Measurements from ENCODE around the gene TPO. TPM values are rescaled to one million over a fixed set of nuclear protein-coding genes. Genes with fewer than 3 reads are reported as not detected.

The TPO gene
- total RNA-seq, 2 donors from 2014 or later = 0.08 TPM; not detected in 1

- no peaks in the 10 kb centered on the region for H3K36me3 Mint-ChIP-seq (ENCODE audit: low read depth)
- H3K4me3 Mint-ChIP-seq = no peak overlapping the region
- no peak overlapping the region for H3K27ac Mint-ChIP-seq
- no peaks in the 10 kb centered on the region for H3K4me1 Mint-ChIP-seq
- no peak for ATAC-seq (replicated peaks)
- no peaks in the 10 kb centered on the region for H3K9me3 Mint-ChIP-seq
- peaks cover 4% of the 10 kb centered on the region for H3K27me3 Mint-ChIP-seq
Observed at GRCh38 chr2:1448009-1448408, 34.7 kb downstream of the TPO start.

- Mint-ChIP-seq H3K36me3 (ENCODE audit: low read depth) (no peaks in the 10 kb centered on the region), H3K4me3 (no peak overlapping the region), H3K9me3 (no peaks in the 10 kb centered on the region), H3K27ac (no peak overlapping the region), H3K27me3 (peaks cover 4% of the 10 kb centered on the region), H3K4me1 (no peaks in the 10 kb centered on the region)
- no peak for ATAC-seq (replicated peaks)
Observed at GRCh38 chr2:1450915-1451314, 37.7 kb downstream of the TPO start.

GRCh38 chr2:1451422-1451821 is 38.2 kb downstream of the TPO start:
- Mint-ChIP-seq H3K36me3 (ENCODE audit: low read depth) (no peaks in the 10 kb centered on the region), H3K27me3 (peaks cover 4% of the 10 kb centered on the region), H3K27ac (no peak overlapping the region), H3K9me3 (no peaks in the 10 kb centered on the region), H3K4me1 (no peaks in the 10 kb centered on the region), H3K4me3 (no peak overlapping the region)
- ATAC-seq (replicated peaks) = no peak

GRCh38 chr2:1453561-1453960 is 40.3 kb downstream of the TPO start:
- Mint-ChIP-seq H3K4me1 (no peaks in the 10 kb centered on the region), H3K9me3 (no peaks in the 10 kb centered on the region), H3K36me3 (ENCODE audit: low read depth) (no peaks in the 10 kb centered on the region), H3K27ac (no peak overlapping the region), H3K27me3 (peaks cover 4% of the 10 kb centered on the region), H3K4me3 (no peak overlapping the region)
- ATAC-seq (replicated peaks) = no peak

- H3K4me1 Mint-ChIP-seq = no peaks in the 10 kb centered on the region
- H3K27ac Mint-ChIP-seq = no peak overlapping the region
- no peaks in the 10 kb centered on the region for H3K36me3 Mint-ChIP-seq (ENCODE audit: low read depth)
Observed at GRCh38 chr2:1454346-1454745, 41.1 kb downstream of the TPO start.

GRCh38 chr2:1455466-1455865 is 42.2 kb downstream of the TPO start:
- Mint-ChIP-seq H3K27ac (no peak overlapping the region), H3K27me3 (peaks cover 4% of the 10 kb centered on the region), H3K4me3 (no peak overlapping the region), H3K9me3 (no peaks in the 10 kb centered on the region), H3K4me1 (no peaks in the 10 kb centered on the region), H3K36me3 (ENCODE audit: low read depth) (no peaks in the 10 kb centered on the region)
- no peak for ATAC-seq (replicated peaks)

More at GRCh38 chr2:1454346-1454745, 41.1 kb downstream of the TPO start:
- Mint-ChIP-seq H3K9me3 (no peaks in the 10 kb centered on the region), H3K27me3 (peaks cover 4% of the 10 kb centered on the region), H3K4me3 (no peak overlapping the region)
- ATAC-seq (replicated peaks) = no peak

GRCh38 chr2:1458432-1458831 is 45.2 kb downstream of the TPO start:
- no peak overlapping the region for H3K4me3 Mint-ChIP-seq
- ATAC-seq (replicated peaks) = no peak
- H3K9me3 Mint-ChIP-seq = no peaks in the 10 kb centered on the region
- H3K36me3 Mint-ChIP-seq (ENCODE audit: low read depth) = no peaks in the 10 kb centered on the region
- H3K27me3 Mint-ChIP-seq = no peaks in the 10 kb centered on the region
- H3K27ac Mint-ChIP-seq = no peak overlapping the region
- H3K4me1 Mint-ChIP-seq = no peaks in the 10 kb centered on the region

GRCh38 chr2:1459727-1460126 is 46.5 kb downstream of the TPO start:
- Mint-ChIP-seq H3K36me3 (ENCODE audit: low read depth) (no peaks in the 10 kb centered on the region), H3K27me3 (no peaks in the 10 kb centered on the region), H3K9me3 (no peaks in the 10 kb centered on the region), H3K27ac (no peak overlapping the region), H3K4me1 (no peaks in the 10 kb centered on the region), H3K4me3 (no peak overlapping the region)
- no peak for ATAC-seq (replicated peaks)

- no peak for ATAC-seq (replicated peaks)
- H3K4me1 Mint-ChIP-seq = peaks cover under 1% of the 10 kb centered on the region
- no peak overlapping the region for H3K4me3 Mint-ChIP-seq
- no peaks in the 10 kb centered on the region for H3K36me3 Mint-ChIP-seq (ENCODE audit: low read depth)
- H3K27ac Mint-ChIP-seq = no peak overlapping the region
- no peaks in the 10 kb centered on the region for H3K9me3 Mint-ChIP-seq
- H3K27me3 Mint-ChIP-seq = no peaks in the 10 kb centered on the region
Observed at GRCh38 chr2:1460851-1461418, 47.7 kb downstream of the TPO start.

GRCh38 chr2:1461507-1462390 is 48.5 kb downstream of the TPO start:
- no peaks in the 10 kb centered on the region for H3K27me3 Mint-ChIP-seq
- no peaks in the 10 kb centered on the region for H3K36me3 Mint-ChIP-seq (ENCODE audit: low read depth)
- peaks cover 9% of the 10 kb centered on the region for H3K4me1 Mint-ChIP-seq
- no peak overlapping the region for H3K4me3 Mint-ChIP-seq
- H3K27ac Mint-ChIP-seq = no peak overlapping the region
- H3K9me3 Mint-ChIP-seq = no peaks in the 10 kb centered on the region
- no peak for ATAC-seq (replicated peaks)

GRCh38 chr2:1462994-1463393 is 49.7 kb downstream of the TPO start:
- Mint-ChIP-seq H3K27me3 (no peaks in the 10 kb centered on the region), H3K4me1 (peaks cover 11% of the 10 kb centered on the region), H3K9me3 (no peaks in the 10 kb centered on the region), H3K27ac (no peak overlapping the region), H3K36me3 (ENCODE audit: low read depth) (no peaks in the 10 kb centered on the region), H3K4me3 (no peak overlapping the region)
- no peak for ATAC-seq (replicated peaks)

GRCh38 chr2:1472350-1472749 is 59.1 kb downstream of the TPO start:
- peaks cover 5% of the 10 kb centered on the region for H3K9me3 Mint-ChIP-seq
- H3K36me3 Mint-ChIP-seq (ENCODE audit: low read depth) = no peaks in the 10 kb centered on the region
- H3K4me1 Mint-ChIP-seq = peaks cover 5% of the 10 kb centered on the region
- no peak overlapping the region for H3K4me3 Mint-ChIP-seq
- no peaks in the 10 kb centered on the region for H3K27me3 Mint-ChIP-seq
- ATAC-seq (replicated peaks) = no peak
- no peak overlapping the region for H3K27ac Mint-ChIP-seq

- no peaks in the 10 kb centered on the region for H3K27me3 Mint-ChIP-seq
- H3K4me3 Mint-ChIP-seq = no peak overlapping the region
- no peaks in the 10 kb centered on the region for H3K36me3 Mint-ChIP-seq (ENCODE audit: low read depth)
- no peak overlapping the region for H3K27ac Mint-ChIP-seq
- H3K4me1 Mint-ChIP-seq = peaks cover 5% of the 10 kb centered on the region
- ATAC-seq (replicated peaks) = no peak
- H3K9me3 Mint-ChIP-seq = peaks cover 5% of the 10 kb centered on the region
Observed at GRCh38 chr2:1476617-1477195, 63.4 kb downstream of the TPO start.

- no peak overlapping the region for H3K4me3 Mint-ChIP-seq
- H3K27me3 Mint-ChIP-seq = no peaks in the 10 kb centered on the region
- ATAC-seq (replicated peaks) = no peak
- H3K36me3 Mint-ChIP-seq (ENCODE audit: low read depth) = no peaks in the 10 kb centered on the region
- H3K27ac Mint-ChIP-seq = no peak overlapping the region
- no peaks in the 10 kb centered on the region for H3K9me3 Mint-ChIP-seq
- H3K4me1 Mint-ChIP-seq = no peaks in the 10 kb centered on the region
Observed at GRCh38 chr2:1477196-1478040, 64.2 kb downstream of the TPO start.

All from activated T-helper 17 cell treated with anti-CD3 and anti-CD28 coated beads, Interleukin-2, amount 50 U/mL, for 72 hours (primary cell).